AG09309 (cell line): ENCODE results near the gene UQCC2.

ENCODE experiments used
- DNase-seq: peaks from one replicate; pipeline ENCODE4 v3.0.0-alpha.2; 2010; ENCODE audit warnings: low read depth
- H3K4me3 ChIP-seq: 2 replicates; pipeline ENCODE4 v1.5.1; 2011; ENCODE audit warnings: mild to moderate bottlenecking, low read depth, low read length, moderate library complexity; ENCODE audit not compliant: control insufficient read depth
- CTCF ChIP-seq: IDR thresholded peaks from 2 replicates; pipeline ENCODE4 v1.5.1; 2011; ENCODE audit warnings: mild to moderate bottlenecking, low read depth, low read length, inconsistent platforms; ENCODE audit not compliant: insufficient read depth, control insufficient read depth; ENCODE audit errors: missing control alignments

Gene UQCC2

GRCh38 chr6:33721508-33721907 is 10.0 kb upstream of the UQCC2 start:
- H3K4me3 ChIP-seq: no peak overlapping the region
- no peak for TF ChIP-seq CTCF
- no peak for DNase-seq

- TF ChIP-seq CTCF: no peak
- H3K4me3 ChIP-seq: no peak overlapping the region
- no peak for DNase-seq
Observed at GRCh38 chr6:33720998-33721397, 9.5 kb upstream of the UQCC2 start.

GRCh38 chr6:33719326-33719987 is 8.0 kb upstream of the UQCC2 start:
- TF ChIP-seq CTCF: no peak
- no peak overlapping the region for H3K4me3 ChIP-seq
- DNase-seq: no peak

- no peak for TF ChIP-seq CTCF
- H3K4me3 ChIP-seq: no peak overlapping the region
- no peak for DNase-seq
Observed at GRCh38 chr6:33718713-33719112, 7.2 kb upstream of the UQCC2 start.

GRCh38 chr6:33717934-33718455 is 6.5 kb upstream of the UQCC2 start:
- no peak for TF ChIP-seq CTCF
- H3K4me3 ChIP-seq: no peak overlapping the region
- no peak for DNase-seq

GRCh38 chr6:33716890-33717632 is 5.6 kb upstream of the UQCC2 start:
- TF ChIP-seq CTCF: no peak
- H3K4me3 ChIP-seq: no peak overlapping the region
- DNase-seq: no peak
